Dermis blood vessel endothelial cell (primary cell): ENCODE results near the gene EIF5AL1. TPM values are rescaled to one million over a fixed set of nuclear protein-coding genes. Genes with fewer than 3 reads are reported as not detected.

ENCODE experiments used
- DNase-seq: peaks from one replicate; pipeline ENCODE4 v3.0.0; 2010
- total RNA-seq: library from RNA; depleted of rRNA; stranded (reverse); fragments of >200 nt; gene quantifications from 2 replicates; pipeline ENCODE4 v1.2.3, GENCODE V29; 2014

The EIF5AL1 gene
- total RNA-seq, 1 donor from 2014 or later: 0.51 TPM

DNA sequence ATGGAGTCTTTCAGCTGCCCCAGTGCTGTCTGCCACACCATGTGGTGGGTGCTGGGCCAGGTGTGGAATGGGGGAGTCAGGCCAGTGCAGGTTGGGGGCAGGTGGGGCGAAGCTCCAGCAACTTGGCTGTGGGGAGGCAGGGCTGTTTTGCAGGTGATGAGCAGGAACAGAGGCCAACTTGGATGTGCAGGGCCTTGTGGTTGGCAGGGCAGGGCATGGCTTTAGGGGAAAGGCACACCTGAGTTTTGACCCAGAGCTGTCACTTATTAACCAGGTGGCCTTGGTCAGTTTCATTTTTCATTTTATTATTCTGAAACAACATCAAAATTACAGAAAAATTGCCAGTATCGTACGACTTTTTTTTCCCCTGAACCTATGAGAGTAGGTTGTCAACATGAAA lies 48.9 kb downstream of the EIF5AL1 start:
- no peak for DNase-seq

DNA sequence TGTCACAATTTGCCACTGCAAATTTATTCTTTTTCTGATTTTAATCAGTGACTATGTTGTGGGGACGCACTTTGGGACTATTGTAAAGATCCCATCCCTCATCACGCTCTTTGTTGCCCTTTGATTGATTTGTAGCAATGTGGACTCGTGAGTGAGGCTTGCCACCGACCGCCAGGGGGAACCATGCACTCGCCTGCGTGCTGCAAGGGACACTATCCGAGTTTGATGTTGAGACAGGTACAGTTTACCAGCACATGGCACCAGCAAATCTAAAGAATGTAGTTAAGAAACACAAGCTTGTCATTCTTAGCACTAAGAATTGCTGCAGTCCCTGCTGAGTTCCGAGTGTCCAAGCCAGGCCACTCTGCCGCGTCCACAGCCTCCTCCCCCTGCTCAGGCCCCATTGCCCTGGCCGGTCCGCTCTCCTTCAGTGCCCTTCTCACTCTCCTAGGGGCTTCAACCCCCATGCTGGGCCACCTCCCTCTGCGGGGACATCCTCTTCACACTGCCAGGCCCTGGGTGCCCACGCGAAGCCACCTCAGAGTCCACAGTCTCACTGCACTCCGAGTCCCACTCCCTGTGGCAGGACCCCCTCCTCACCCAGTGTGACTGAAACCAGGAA lies 49.9 kb downstream of the EIF5AL1 start:
- peak; percentile 77 for DNase-seq

DNA sequence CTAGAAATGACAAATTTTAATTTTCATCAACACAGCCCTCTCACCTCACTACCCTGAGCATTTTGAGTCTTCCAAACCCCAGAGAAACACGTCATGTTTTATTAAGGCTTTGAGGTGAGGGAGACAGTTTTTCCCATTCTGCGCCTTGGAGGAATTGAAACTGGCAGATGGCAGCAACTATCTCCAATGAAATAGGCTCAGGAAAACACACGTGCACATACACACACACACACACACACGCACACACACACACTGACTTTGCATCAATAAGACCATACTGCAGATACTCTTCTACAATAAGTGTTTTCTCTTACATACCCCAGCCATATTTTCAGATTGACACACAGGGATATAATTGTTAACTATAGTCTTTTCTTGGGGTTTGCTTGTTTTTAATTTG lies 51.1 kb downstream of the EIF5AL1 start:
- no peak for DNase-seq

Other genes with a start within 250 kb of the EIF5AL1 start
- 14.5 and 23.8 TPM in 2 replicates for gene PPIF, start 165.1 kb upstream of the EIF5AL1 start, total RNA-seq
- gene ZCCHC24, start 66.9 kb upstream of the EIF5AL1 start, total RNA-seq: 7.3 and 9.8 TPM in 2 replicates
- under 0.01 TPM in 1 of 2 replicates, not detected in the other for gene SFTPA2, start 47.9 kb downstream of the EIF5AL1 start, total RNA-seq
- gene SFTPA1, start 98.4 kb downstream of the EIF5AL1 start, total RNA-seq: not detected in 2 replicates
- gene NUTM2B, start 190.7 kb downstream of the EIF5AL1 start, total RNA-seq: 0.33 and 0.51 TPM in 2 replicates